Spleen (tissue), 11 donors: Measurements from ENCODE around the gene IRF2BPL. TPM values are rescaled to one million over a fixed set of nuclear protein-coding genes. Genes with fewer than 3 reads are reported as not detected.
A peak's percentile ranks its signal among the peaks of the same experiment; 100 is the strongest.

ENCODE experiments used
- DNase-seq: peaks from one replicate; pipeline ENCODE4 v3.0.0-alpha.2; 2020
- H3K27ac ChIP-seq, 8 donors: fragments of 200-600 bp; sonication (generic) in 7 of 8; 1 replicate in 4 of 8; 2 replicates in 4 of 8; pipeline versions ENCODE4 v1.5.0 to v1.8.0; 2016 to 2021; ENCODE audit warnings: inconsistent platforms in 4 of 8, mild to moderate bottlenecking in 4 of 8, moderate library complexity in 1 of 8
- H3K27me3 ChIP-seq, 7 donors: fragments of 200-600 bp; sonication (generic) in 6 of 7; replicated peaks in 1 of 7; 1 replicate in 4 of 7; 2 replicates in 3 of 7; pipeline versions ENCODE4 v1.5.0 to v1.8.0; 2016 to 2021; ENCODE audit warnings: inconsistent platforms in 3 of 7, mild to moderate bottlenecking in 1 of 7
- H3K36me3 ChIP-seq, 6 donors: fragments of 200-600 bp; sonication (generic) in 5 of 6; 1 replicate in 4 of 6; 2 replicates in 2 of 6; pipeline versions ENCODE4 v1.5.0 to v1.8.0; 2016 to 2021; ENCODE audit warnings: inconsistent platforms in 2 of 6
- H3K4me1 ChIP-seq, 6 donors: fragments of 200-600 bp; sonication (generic) in 5 of 6; 1 replicate in 3 of 6; 2 replicates in 3 of 6; pipeline versions ENCODE4 v1.5.0 to v1.8.0; 2016 to 2021; ENCODE audit warnings: inconsistent platforms in 3 of 6
- H3K4me3 ChIP-seq, 8 donors: fragments of 200-600 bp; sonication (generic) in 7 of 8; 1 replicate in 4 of 8; 2 replicates in 4 of 8; pipeline versions ENCODE4 v1.5.0 to v1.8.0; 2016 to 2021; ENCODE audit warnings: inconsistent platforms in 4 of 8, mild to moderate bottlenecking in 4 of 8, moderate library complexity in 2 of 8
- H3K9me3 ChIP-seq, 8 donors: fragments of 200-600 bp; sonication (generic) in 7 of 8; 1 replicate in 4 of 8; 2 replicates in 4 of 8; pipeline versions ENCODE4 v1.5.0 to v1.8.0; 2016 to 2021; ENCODE audit warnings: inconsistent platforms in 4 of 8
- CTCF ChIP-seq, 11 experiments: fragments of 200-600 bp in 7 of 11; fragments of 450-650 bp in 4 of 11; sonication (generic) in 4 of 11; IDR thresholded peaks in 8 of 11; conservative IDR thresholded peaks in 3 of 11; 1 replicate in 7 of 11; 2 replicates in 4 of 11; pipeline versions ENCODE4 v1.4.0 to v1.8.0; 2016 to 2021; ENCODE audit warnings: antibody characterized with exemption in 11 of 11, inconsistent platforms in 4 of 11, mild to moderate bottlenecking in 1 of 11
- POLR2A ChIP-seq, 3 donors: fragments of 450-650 bp; IDR thresholded peaks; one replicate each; pipeline ENCODE4 v1.5.1; 2017; ENCODE audit warnings: antibody characterized with exemption in 3 of 3, mild to moderate bottlenecking in 1 of 3
- POLR2AphosphoS5 ChIP-seq, 3 donors: sonication (generic); formaldehyde crosslinking; IDR thresholded peaks; one replicate each; pipeline ENCODE4 v1.5.1; 2017; ENCODE audit warnings: antibody characterized with exemption in 3 of 3
- WGBS, 5 donors: extraction: QIAGEN DNeasy Blood & Tissue Kit in 3 of 5; methylation state at CpG; one replicate each; pipeline versions ENCODE4 v1.1.5 to v1.1.7; 2013 to 2018; 5-methylcytosine and 5-hydroxymethylcytosine counted together
- intact Hi-C: fragments of 100-400 bp; cut with DNase I; formaldehyde crosslinking; loops from one replicate; pipeline ENCODE4 v1.15.0; 2023; ENCODE audit warnings: low total_unique reads
- polyA plus RNA-seq, 3 donors: library from polyadenylated mRNA; stranded (reverse); fragments of 200-250 nt; gene quantifications; one replicate each; pipeline ENCODE4 v1.2.1, GENCODE V29; 2013
- total RNA-seq, 7 donors: library from RNA; depleted of rRNA in 3 of 7; stranded (reverse); fragments of >200 nt in 3 of 7; fragmentation: NEBNext Ultra II Directional in 4 of 7; extraction: Animal tissue kit (Norgen Biotek cat#: 25700) in 4 of 7; gene quantifications; one replicate each; pipeline versions ENCODE4 v1.1.0 to v1.2.1, GENCODE V29; 2016 to 2021
- donor health status: healthy with polysubstance abuse.
- donor health status: DM: no; HTN: no; CAD: no; lungs with moderate emphysema.
- donor health status: DM: no; HTN: no; CAD: no.
- donor health status: Bipolar disorder and iron deficiency.
- donor health status: healthy.
- donor health status: DM: no; HTN: no; CAD: no.
- donor health status: DM: yes; HTN: yes; CAD: no.

Gene IRF2BPL
- total and polyA plus RNA-seq, 10 donors, result 4.1 to 62.7 (median 46.2) TPM

GRCh38 chr14:77036484-77037214 is 8.1 kb upstream of the IRF2BPL start:
- WGBS, 5 donors, result 68 to 81% (median 71%) methylated on average over 6 of the region's 6 CpGs
- no peak for DNase-seq
- peaks cover 68 to 100% (median 93%) of the 10 kb centered on the region in 6 donors for H3K4me1 ChIP-seq
- intact Hi-C loops, result no loop called here
- no peaks in the 10 kb centered on the region for H3K27me3 ChIP-seq
- H3K36me3 ChIP-seq, result no peaks in the 10 kb centered on the region
- H3K4me3 ChIP-seq, result no peak overlapping the region
- TF ChIP-seq POLR2AphosphoS5 (IDR thresholded peaks at IDR 0.05), result no peak
- TF ChIP-seq CTCF (IDR thresholded peaks at IDR 0.05 in 8 of 11, conservative IDR thresholded peaks at IDR 0.05 in 3 of 11), result no peak
- peak overlapping the region; percentile 37 to 100 (median 98) for H3K27ac ChIP-seq
- no peaks in the 10 kb centered on the region for H3K9me3 ChIP-seq

- Histone ChIP-seq H3K36me3 (peaks cover 0 to 1% (median 0%) of the 10 kb centered on the region in 6 donors), H3K27ac (peak overlapping the region; percentile 35 to 100 (median 100)), H3K4me1 (peaks cover 61 to 100% (median 90%) of the 10 kb centered on the region in 6 donors), H3K9me3 (no peaks in the 10 kb centered on the region), H3K4me3 (no peak overlapping the region), H3K27me3 (no peaks in the 10 kb centered on the region)
- intact Hi-C loops, result no loop called here
- no peak for DNase-seq
- 87 to 91% (median 89%) methylated on average over 4 of the region's 4 CpGs for WGBS, 5 donors
- no peak for TF ChIP-seq CTCF (IDR thresholded peaks at IDR 0.05 in 8 of 11, conservative IDR thresholded peaks at IDR 0.05 in 3 of 11)
- no peak for TF ChIP-seq POLR2AphosphoS5 (IDR thresholded peaks at IDR 0.05)
- no peak for TF ChIP-seq POLR2A (IDR thresholded peaks at IDR 0.05)
Observed at GRCh38 chr14:77035267-77035666, 6.8 kb upstream of the IRF2BPL start.

- H3K27ac ChIP-seq, result peak overlapping the region; percentile 82 to 100 (median 100)
- TF ChIP-seq POLR2AphosphoS5 (IDR thresholded peaks at IDR 0.05), result peak; percentile 89 to 91 (median 89)
- peak in 2 of 3 donors; percentile 27 to 46 for TF ChIP-seq POLR2A (IDR thresholded peaks at IDR 0.05)
- peak in 1 of 11 experiments; percentile 13 for TF ChIP-seq CTCF (IDR thresholded peaks at IDR 0.05 in 8 of 11, conservative IDR thresholded peaks at IDR 0.05 in 3 of 11)
- DNase-seq, result peak; percentile 96
- peak overlapping the region; percentile 33 to 79 (median 50) for H3K4me3 ChIP-seq
- H3K4me1 ChIP-seq, result peaks cover 59 to 100% (median 91%) of the 10 kb centered on the region in 6 donors
- intact Hi-C loops, result no loop called here
- no peaks in the 10 kb centered on the region for H3K27me3 ChIP-seq
- H3K9me3 ChIP-seq, result no peaks in the 10 kb centered on the region
- WGBS, 5 donors, result 4 to 6% (median 5%) methylated on average over 25 to 37 of the region's 37 CpGs
- H3K36me3 ChIP-seq, result peaks cover 0 to 4% (median 0%) of the 10 kb centered on the region in 6 donors
Observed at GRCh38 chr14:77033622-77034589, 5.4 kb upstream of the IRF2BPL start.
